KBM-7 (cell line): ENCODE data around the gene IQSEC1.

Experiments
- DNase-seq: peaks from one replicate; pipeline ENCODE4 v3.0.0-alpha.2; 2015
- in situ Hi-C: fragments of 300-500 bp; cut with MboI; formaldehyde crosslinking; loops from 2 replicates; pipeline ENCODE4 v1.14.3; 2020; ENCODE audit warnings: low sequenced_read_pairs, low pct_unique_long_range_greater_than_20kb, mixed read lengths

IQSEC1 gene

DNA sequence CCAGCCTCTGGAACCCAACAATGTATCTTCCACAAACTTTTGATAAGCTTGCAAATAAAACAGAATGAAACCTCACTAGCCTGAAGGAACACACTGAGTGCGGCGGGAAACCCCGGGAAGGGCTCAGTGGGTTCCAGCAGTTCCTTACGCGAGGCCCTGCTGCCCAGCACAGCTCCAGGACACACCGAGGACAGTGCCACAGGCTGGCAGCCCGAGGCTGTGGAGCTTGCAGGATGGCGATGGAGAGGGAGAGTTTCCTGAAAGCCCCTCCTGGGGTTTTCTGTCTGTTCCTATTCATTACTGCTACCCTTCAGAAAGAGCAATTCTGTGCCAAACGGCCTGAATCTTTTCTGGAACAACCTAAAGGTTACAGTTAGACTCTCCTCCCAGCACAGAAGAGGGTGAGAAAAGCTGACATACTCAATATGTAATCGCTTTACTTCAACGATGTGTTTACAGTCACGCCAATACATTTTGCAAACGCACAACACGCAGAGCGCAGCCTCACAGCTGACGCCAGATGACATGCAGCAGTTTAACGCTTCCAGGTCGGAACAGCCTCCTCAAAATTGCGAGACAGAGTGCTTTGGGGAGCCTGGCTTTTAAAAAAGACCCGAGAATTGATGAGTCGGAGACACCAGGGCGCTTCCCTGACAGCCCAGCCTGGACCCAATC is 174.8 kb downstream of the IQSEC1 start:
- in situ Hi-C loops, result no loop called here
- no peak for DNase-seq

- DNase-seq, result no peak
- in situ Hi-C loops, result no loop called here
Measured at GRCh38 chr3:12897381-12898289, 175.6 kb downstream of the IQSEC1 start.

- DNase-seq, result peak; percentile 10
- in situ Hi-C loops, result no loop called here
Measured at GRCh38 chr3:12896063-12896985, 176.9 kb downstream of the IQSEC1 start.

DNA sequence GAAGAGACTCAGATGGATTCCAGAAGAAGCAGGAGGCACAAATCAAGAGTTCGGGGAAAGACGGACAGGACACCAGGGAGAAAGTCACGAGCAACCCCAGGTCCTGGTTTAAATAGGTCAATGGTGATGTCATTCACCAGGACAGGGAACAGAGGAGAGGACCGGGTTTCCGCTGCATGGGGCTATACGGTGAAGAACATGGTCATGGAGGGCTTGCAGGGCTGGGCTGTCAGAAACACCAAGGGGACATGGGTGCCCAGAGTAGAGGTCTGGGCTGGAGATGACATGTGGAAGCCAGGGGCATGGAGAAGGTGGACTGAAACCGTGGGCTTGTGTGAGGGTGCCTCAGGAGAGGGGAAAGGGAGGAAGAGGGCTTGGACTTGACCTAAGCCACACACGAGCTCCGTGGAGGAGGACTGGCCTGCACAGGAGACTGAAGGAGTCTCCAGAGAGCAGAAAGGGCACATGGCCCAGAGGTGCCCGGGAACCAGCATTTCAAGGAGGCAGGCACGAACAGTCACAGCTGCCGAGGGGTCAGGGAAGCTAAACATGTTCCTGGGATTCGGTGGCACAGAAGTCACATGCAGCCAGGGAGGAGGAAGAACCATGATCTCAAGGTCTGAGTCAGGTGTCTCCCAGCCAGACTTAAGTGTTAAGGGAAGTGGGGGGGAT is 177.7 kb downstream of the IQSEC1 start:
- in situ Hi-C loops, result no loop called here

GRCh38 chr3:12894629-12895028 is 178.6 kb downstream of the IQSEC1 start:
- no peak for DNase-seq
- in situ Hi-C loops, result no loop called here

More for the DNA sequence above, 177.7 kb downstream of the IQSEC1 start:
- no peak for DNase-seq

- in situ Hi-C loops, result no loop called here
- DNase-seq, result no peak
Measured at GRCh38 chr3:12893852-12894251, 179.4 kb downstream of the IQSEC1 start.

DNA sequence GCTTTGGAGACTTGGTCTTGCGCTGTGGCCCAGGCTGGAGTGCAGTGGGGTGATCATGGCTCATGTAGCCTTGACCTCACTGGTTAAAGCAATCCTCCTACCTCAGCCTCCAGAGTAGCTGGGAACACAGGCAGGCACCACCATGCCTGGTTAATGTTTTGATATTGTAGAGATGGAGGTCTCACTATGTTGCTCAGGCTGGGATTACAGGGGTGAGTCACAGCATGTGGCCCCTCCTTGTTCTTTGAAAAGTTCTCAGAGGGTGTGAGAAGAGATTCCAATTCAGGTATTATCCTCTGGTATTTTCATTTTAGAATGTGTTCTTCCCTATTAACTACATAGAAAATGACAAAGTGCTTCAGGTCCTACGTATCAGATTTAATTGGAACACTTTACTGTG is 180.0 kb downstream of the IQSEC1 start:
- DNase-seq, result no peak
- in situ Hi-C loops, result no loop called here

- DNase-seq, result no peak
- in situ Hi-C loops, result no loop called here
Measured at GRCh38 chr3:12892840-12893189, 180.4 kb downstream of the IQSEC1 start.

DNA sequence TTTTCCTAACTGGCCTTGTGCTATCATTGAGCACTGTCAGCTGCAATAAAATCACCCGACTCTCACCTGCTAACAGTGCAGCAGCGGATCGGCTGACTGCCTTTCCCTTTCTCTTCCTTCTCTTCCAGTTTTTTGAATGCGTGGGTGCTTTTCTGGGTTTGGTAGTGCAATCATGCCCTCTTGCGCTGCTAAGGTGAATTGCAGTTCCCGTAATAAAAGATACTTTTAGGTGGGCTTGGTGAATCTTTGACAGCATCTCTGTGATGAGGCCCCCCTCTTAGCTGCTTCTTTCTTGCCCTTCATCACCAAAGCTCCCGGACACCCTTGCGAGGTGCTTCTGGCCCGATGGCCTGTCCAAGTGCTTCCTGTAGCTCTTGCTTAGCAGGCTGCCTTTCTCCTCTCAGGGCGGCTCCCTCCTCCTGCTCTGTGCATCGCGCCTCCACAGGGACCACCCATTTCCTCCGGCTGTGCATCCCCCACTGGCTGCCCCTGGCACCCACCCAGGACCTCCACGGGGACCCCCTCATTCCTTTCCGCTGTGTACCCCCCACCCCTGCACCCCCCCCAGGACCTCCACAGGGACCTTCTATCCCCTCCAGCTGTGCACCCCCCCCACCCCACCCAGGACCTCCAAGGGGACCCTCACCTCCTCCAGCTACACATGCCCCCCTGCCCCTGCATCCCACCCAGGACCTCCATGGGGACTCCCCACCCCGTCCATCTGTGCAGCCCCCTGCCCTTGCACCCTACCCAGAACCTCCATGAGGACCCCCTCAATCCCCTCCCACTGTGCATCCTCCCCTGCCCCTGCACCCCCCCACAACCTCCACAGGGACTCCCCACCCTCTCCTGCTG is 181.0 kb downstream of the IQSEC1 start:
- DNase-seq, result peak; percentile 73
- in situ Hi-C loops, result no loop called here

GRCh38 chr3:12891391-12891984 is 181.7 kb downstream of the IQSEC1 start:
- in situ Hi-C loops, result no loop called here
- no peak for DNase-seq

- in situ Hi-C loops, result no loop called here
Measured at GRCh38 chr3:12890610-12891390, 182.4 kb downstream of the IQSEC1 start.

DNA sequence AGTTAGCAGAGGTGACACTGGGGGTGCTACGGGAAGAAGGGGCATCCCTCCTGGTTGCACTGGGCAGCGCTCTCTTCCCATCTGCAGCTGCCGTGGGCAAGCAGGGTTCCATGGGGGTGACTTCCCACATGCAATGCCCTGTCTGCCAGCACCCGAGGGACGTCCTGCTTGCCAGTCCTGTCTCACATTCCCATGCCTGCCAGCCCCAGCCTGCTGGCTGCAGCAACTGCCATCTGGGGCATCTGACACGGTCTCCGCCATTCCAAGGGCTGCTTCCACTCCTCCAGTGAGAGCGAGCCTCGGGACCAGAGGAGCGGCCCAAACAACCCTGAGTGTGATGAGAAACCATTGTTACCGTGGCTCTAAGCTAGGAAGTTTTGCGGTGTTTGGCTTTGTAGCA is 186.5 kb downstream of the IQSEC1 start:
- in situ Hi-C loops, result no loop called here
- DNase-seq, result no peak

More at GRCh38 chr3:12890610-12891390, 182.4 kb downstream of the IQSEC1 start:
- DNase-seq, result no peak

DNA sequence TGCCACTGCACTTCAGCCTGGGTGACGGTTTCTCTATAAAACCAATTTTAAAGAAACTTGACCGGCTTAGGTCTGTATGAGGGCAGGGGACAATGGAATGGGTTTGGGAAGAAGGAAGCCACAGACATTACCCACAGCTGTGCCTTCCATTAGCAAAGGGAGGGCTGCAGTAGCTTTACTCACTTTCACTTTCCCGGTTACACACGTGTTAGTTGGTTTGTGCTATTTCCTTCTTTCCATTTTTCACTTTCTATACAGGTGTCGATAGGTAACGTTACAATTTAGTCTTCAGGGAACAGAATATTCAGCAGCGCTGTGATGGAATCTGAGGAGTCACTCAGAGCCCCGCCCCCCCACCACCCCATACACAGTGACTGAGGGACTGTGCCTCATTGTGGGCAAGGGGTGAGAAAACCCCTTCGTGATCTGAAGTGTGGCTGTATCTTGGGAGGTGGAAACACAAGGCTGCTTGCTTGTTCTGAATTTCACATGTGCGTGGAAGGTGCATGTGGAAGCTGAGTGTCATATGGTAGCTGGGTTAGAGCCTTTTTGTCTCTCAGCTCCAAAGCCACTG is 187.0 kb downstream of the IQSEC1 start:
- in situ Hi-C loops, result no loop called here
- no peak for DNase-seq

DNA sequence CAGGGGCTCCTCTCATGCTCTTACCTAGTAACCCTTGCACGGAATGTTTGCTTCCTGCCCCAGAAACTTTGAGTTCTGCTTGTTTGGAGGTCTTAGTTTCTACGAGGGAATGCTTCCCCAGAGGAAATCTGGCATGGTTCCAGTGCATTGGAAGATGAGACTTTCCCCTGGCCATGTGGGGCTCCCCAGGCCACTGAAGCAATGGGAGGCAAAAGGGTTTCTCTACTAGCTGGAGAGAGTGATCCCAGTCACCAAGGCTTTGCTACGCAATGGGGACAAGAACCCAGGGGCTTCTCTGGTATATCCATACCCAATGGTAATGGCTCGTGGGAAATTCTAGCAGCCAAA is 187.7 kb downstream of the IQSEC1 start:
- no peak for DNase-seq
- in situ Hi-C loops, result no loop called here

GRCh38 chr3:12884790-12885582 is 188.2 kb downstream of the IQSEC1 start:
- in situ Hi-C loops, result no loop called here
- DNase-seq, result no peak

DNA sequence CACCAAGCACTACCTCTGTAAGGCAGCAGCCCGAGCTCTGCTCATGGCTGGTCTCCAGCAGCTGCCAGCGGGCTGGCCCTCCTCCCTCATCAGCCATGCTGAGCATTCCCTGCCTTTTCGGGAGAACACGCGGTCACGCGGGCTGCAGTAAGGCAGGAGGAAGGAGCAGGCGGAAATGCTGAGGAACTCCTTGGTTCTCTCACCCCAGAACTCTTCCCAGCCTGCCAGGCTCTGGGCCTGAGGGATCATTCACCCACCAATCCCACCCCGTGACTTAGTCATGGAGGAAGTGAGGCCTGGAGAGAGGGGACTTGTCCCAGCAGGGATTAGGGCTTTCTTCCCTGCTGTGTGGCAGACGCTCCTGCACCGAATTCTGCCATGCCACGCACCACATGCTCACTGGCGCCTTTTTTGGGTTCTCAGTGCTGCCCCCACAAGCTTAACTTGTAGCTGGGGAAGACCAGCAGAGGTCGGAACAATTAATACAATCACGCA is 189.0 kb downstream of the IQSEC1 start:
- DNase-seq, result no peak
- in situ Hi-C loops, result no loop called here
